Body of pancreas (tissue), 4 donors: ENCODE results near the gene ZFP36L2.

Experiments used
- CTCF ChIP-seq, 7 experiments: fragments of 450-650 bp in 4 of 7; fragments of 200-600 bp in 3 of 7; sonication (generic) in 3 of 7; IDR thresholded peaks; one replicate each; pipeline ENCODE4 v1.5.1; 2016 to 2019; ENCODE audit warnings: antibody characterized with exemption in 7 of 7
- POLR2A ChIP-seq, 3 donors: fragments of 450-650 bp; IDR thresholded peaks; one replicate each; pipeline ENCODE4 v1.6.1; 2016; ENCODE audit warnings: antibody characterized with exemption in 3 of 3, mild to moderate bottlenecking in 2 of 3

- TF ChIP-seq CTCF (IDR thresholded peaks at IDR 0.05), result no peak
- TF ChIP-seq POLR2A (IDR thresholded peaks at IDR 0.05), result no peak
Observed at GRCh38 chr2:43270930-43271615, 44.7 kb upstream of the ZFP36L2 start.
